HCT116 (cell line): ENCODE results near the gene ITM2B. TPM values are rescaled to one million over a fixed set of nuclear protein-coding genes. Genes with fewer than 3 reads are reported as not detected.

Source experiments
- ATAC-seq: fragments of 200-7000 bp; cut with Tn5 transposase; 2 replicates; pipeline ENCODE4 v1.9.1; 2020; ENCODE audit warnings: mild to moderate bottlenecking, moderate library complexity
- BruUV-seq: library from RNA; stranded (reverse); fragments of 400-500 nt; replicated peaks from 2 replicates; lab custom pipeline; 2021; lab: Mats Ljungman, UMichigan
- CTCF ChIA-PET: fragments of 300-600 bp; sonication (Branson Sonifier 250); formaldehyde crosslinking; loops from one replicate; lab custom pipeline; 2021; ENCODE audit warnings: antibody characterized with exemption; lab: Charles Lee
- POLR2A ChIA-PET: fragments of 300-600, 350-600 bp; sonication (Branson Sonifier 250); formaldehyde crosslinking; loops from one replicate; lab custom pipeline; 2021; ENCODE audit warnings: antibody characterized with exemption; lab: Charles Lee
- RAD21 ChIA-PET, 2 experiments: fragments of 300-600 bp; sonication (Branson Sonifier 250); formaldehyde crosslinking; loops; one replicate each; lab custom pipeline; 2023; ENCODE audit warnings: low total read pairs in 2 of 2; ENCODE audit not compliant: uncharacterized antibody in 2 of 2, unreplicated experiment in 2 of 2, low non-redundant PET in 1 of 2; lab: Charles Lee
- DNase-seq: peaks from one replicate; pipeline ENCODE4 v3.0.0-alpha.2; 2010; ENCODE audit warnings: low read depth, low spot score
- H2AFZ ChIP-seq: fragments of 200-600 bp; shearing (Covaris generic), sonication (generic); 2 replicates; pipeline ENCODE4 v1.6.1; 2017; ENCODE audit warnings: low read depth, mixed run types, mixed read lengths, antibody characterized with exemption, low read length; ENCODE audit not compliant: poor library complexity, severe bottlenecking
- H3K27ac ChIP-seq: 2 replicates; pipeline ENCODE4 v1.5.1; 2012; ENCODE audit warnings: low read depth, low read length
- H3K27me3 ChIP-seq: fragments of 200-600 bp; sonication (generic); 2 replicates; pipeline ENCODE4 v1.6.1; 2016; ENCODE audit warnings: mixed run types, low read length, mixed read lengths; ENCODE audit not compliant: insufficient read depth
- H3K36me3 ChIP-seq, 2 experiments: fragments of 200-500 bp in 1 of 2; fragments of 200-600 bp in 1 of 2; sonication (Bioruptor generic) in 1 of 2; sonication (generic) in 1 of 2; 2 replicates each; pipeline versions ENCODE4 v1.5.1 to v1.6.1; 2014 to 2016; ENCODE audit warnings: low read length in 2 of 2, inconsistent platforms in 1 of 2, mixed read lengths in 1 of 2, mixed run types in 1 of 2; ENCODE audit not compliant: insufficient read depth in 2 of 2, control insufficient read depth in 1 of 2
- H3K4me1 ChIP-seq, 2 experiments: fragments of 200-600 bp in 1 of 2; sonication (generic) in 1 of 2; 2 replicates each; pipeline versions ENCODE4 v1.5.1 to v1.6.1; 2012 to 2017; ENCODE audit warnings: low read length in 2 of 2, inconsistent platforms in 1 of 2, mild to moderate bottlenecking in 1 of 2, mixed read lengths in 1 of 2, mixed run types in 1 of 2, moderate library complexity in 1 of 2; ENCODE audit not compliant: insufficient read depth in 2 of 2, control insufficient read depth in 1 of 2
- H3K4me2 ChIP-seq: fragments of 200-600 bp; sonication (generic); 2 replicates; pipeline ENCODE4 v1.6.1; 2017; ENCODE audit warnings: mixed run types, low read length, mixed read lengths
- H3K4me3 ChIP-seq, 2 experiments: fragments of 200-600 bp in 1 of 2; sonication (generic) in 1 of 2; replicated peaks in 1 of 2; 2 replicates each; pipeline ENCODE4 v1.5.1; 2011 to 2016; ENCODE audit warnings: low read length in 2 of 2, control low read depth in 1 of 2, low read depth in 1 of 2, mild to moderate bottlenecking in 1 of 2, mixed read lengths in 1 of 2, mixed run types in 1 of 2
- H3K79me2 ChIP-seq: fragments of 200-600 bp; sonication (generic); 2 replicates; pipeline ENCODE4 v1.6.1; 2017; ENCODE audit warnings: mild to moderate bottlenecking, mixed run types, low read length, moderate library complexity, mixed read lengths; ENCODE audit not compliant: insufficient read depth
- H3K9ac ChIP-seq: fragments of 200-600 bp; sonication (generic); 2 replicates; pipeline ENCODE4 v1.6.1; 2016; ENCODE audit warnings: low read length, mixed read lengths
- H3K9me2 ChIP-seq: fragments of 200-600 bp; sonication (generic), shearing (Covaris generic); 2 replicates; pipeline ENCODE4 v1.6.1; 2017; ENCODE audit warnings: mixed run types, mild to moderate bottlenecking, moderate library complexity; ENCODE audit not compliant: insufficient read depth
- H3K9me3 ChIP-seq, 2 experiments: fragments of 200-500 bp in 1 of 2; fragments of 200-600 bp in 1 of 2; sonication (Bioruptor generic) in 1 of 2; sonication (generic) in 1 of 2; 2 replicates each; pipeline ENCODE4 v1.6.1; 2014 to 2017; ENCODE audit warnings: low read length in 2 of 2, mixed read lengths in 2 of 2, inconsistent platforms in 1 of 2, low read depth in 1 of 2, mild to moderate bottlenecking in 1 of 2, mixed run types in 1 of 2, moderate library complexity in 1 of 2; ENCODE audit not compliant: control insufficient read depth in 1 of 2, insufficient read depth in 1 of 2
- H4K20me1 ChIP-seq: fragments of 200-600 bp; sonication (generic), shearing (Covaris generic); 2 replicates; pipeline ENCODE4 v1.6.1; 2017; ENCODE audit warnings: mixed run types, mild to moderate bottlenecking, moderate library complexity; ENCODE audit not compliant: insufficient read depth
- CEBPB ChIP-seq: IDR thresholded peaks from 2 replicates; pipeline ENCODE4 v1.6.1; 2012; ENCODE audit warnings: low read depth
- CTCF ChIP-seq, 3 experiments: fragments of 200-600 bp in 1 of 3; sonication (generic) in 1 of 3; IDR thresholded peaks in 2 of 3; conservative IDR thresholded peaks in 1 of 3; 2 replicates each; pipeline ENCODE4 v1.5.1; 2012 to 2017; ENCODE audit warnings: low read depth in 2 of 3, low read length in 2 of 3, antibody characterized with exemption in 1 of 3, borderline replicate concordance in 1 of 3, control low read depth in 1 of 3, mild to moderate bottlenecking in 1 of 3, mixed read lengths in 1 of 3, mixed run types in 1 of 3, moderate library complexity in 1 of 3; ENCODE audit not compliant: insufficient read depth in 1 of 3
- EGR1 ChIP-seq: IDR thresholded peaks from 2 replicates; pipeline ENCODE4 v1.6.1; 2012; ENCODE audit warnings: low read depth
- ELF1 ChIP-seq: IDR thresholded peaks from 2 replicates; pipeline ENCODE4 v1.6.1; 2012; ENCODE audit warnings: low read depth, borderline replicate concordance
- MAX ChIP-seq: IDR thresholded peaks from 2 replicates; pipeline ENCODE4 v1.6.1; 2012
- POLR2A ChIP-seq: IDR thresholded peaks from 2 replicates; pipeline ENCODE4 v1.7.0; 2011; ENCODE audit warnings: borderline replicate concordance; ENCODE audit not compliant: insufficient read depth, insufficient read length; ENCODE audit errors: extremely low read depth
- POLR2AphosphoS5 ChIP-seq: IDR thresholded peaks from 2 replicates; pipeline ENCODE4 v1.6.1; 2011; ENCODE audit warnings: mild to moderate bottlenecking, low read depth, low read length, moderate library complexity
- SRF ChIP-seq: IDR thresholded peaks from 2 replicates; pipeline ENCODE4 v1.6.1; 2012; ENCODE audit warnings: low read depth
- TCF7L2 ChIP-seq: IDR thresholded peaks from 2 replicates; pipeline ENCODE4 v1.7.0; 2011; ENCODE audit warnings: borderline replicate concordance, inconsistent platforms; ENCODE audit not compliant: insufficient read depth, insufficient read length; ENCODE audit errors: extremely low read depth
- YY1 ChIP-seq: IDR thresholded peaks from 2 replicates; pipeline ENCODE4 v1.6.1; 2011; ENCODE audit warnings: low read length, low read depth, moderate library complexity, mild to moderate bottlenecking; ENCODE audit not compliant: insufficient replicate concordance; ENCODE audit errors: extremely low read depth
- ZNF274 ChIP-seq: fragments of 200-500 bp; sonication (Bioruptor generic); IDR thresholded peaks from 2 replicates; pipeline ENCODE4 v1.6.1; 2014; ENCODE audit warnings: mild to moderate bottlenecking, low read depth, low read length, inconsistent platforms
- intact Hi-C: fragments of 100-400 bp; cut with micrococcal nuclease; formaldehyde crosslinking; loops from 2 replicates; pipeline ENCODE4 v1.10.0; 2022
- total RNA-seq: library from RNA; stranded (reverse); gene quantifications from one replicate; pipeline ENCODE4 v1.2.1, GENCODE V29; 2021; ENCODE audit not compliant: unreplicated experiment

Gene ITM2B
- total RNA-seq, 1 experiment from 2014 or later = 124 TPM

GRCh38 chr13:48260970-48261369 lies 28.0 kb downstream of the ITM2B start:
- no peaks in the 10 kb centered on the region for H3K79me2 ChIP-seq
- peaks cover 0 to 12% of the 10 kb centered on the region in 2 experiments; a peak in 3 of 4 replicates for H3K4me1 ChIP-seq
- no peak overlapping the region for H3K4me3 ChIP-seq
- TF ChIP-seq MAX = no peak
- no peak for TF ChIP-seq CEBPB
- TF ChIP-seq YY1 = no peak
- TF ChIP-seq POLR2A = no peak
- no peak for TF ChIP-seq TCF7L2
- no peak for TF ChIP-seq ZNF274
- TF ChIP-seq CTCF (IDR thresholded peaks at IDR 0.05 in 2 of 3, conservative IDR thresholded peaks at IDR 0.05 in 1 of 3; ENCODE audit: borderline replicate concordance in 1 of 3, insufficient read depth in 1 of 3, low read depth in 2 of 3, low read length in 2 of 3) = no peak
- TF ChIP-seq EGR1 = no peak
- TF ChIP-seq ELF1 = no peak
- TF ChIP-seq SRF = no peak
- no peak for TF ChIP-seq POLR2AphosphoS5
- ChIA-PET CTCF (no interaction called here), RAD21 (no interaction called here), POLR2A (no interaction called here)
- intact Hi-C loops = no loop called here
- no TSS peak for BruUV-seq
- H3K27me3 ChIP-seq = no peaks in the 10 kb centered on the region
- no peak for DNase-seq
- no peaks in the 10 kb centered on the region for H3K9me3 ChIP-seq
- H3K27ac ChIP-seq = no peak overlapping the region
- peaks cover 0 to 23% of the 10 kb centered on the region in 2 experiments; a peak in 2 of 4 replicates for H3K36me3 ChIP-seq
- H3K9me2 ChIP-seq = no peaks in the 10 kb centered on the region
- ATAC-seq = no peak
- no peaks in the 10 kb centered on the region for H4K20me1 ChIP-seq
- H2AFZ ChIP-seq = no peak overlapping the region
- H3K9ac ChIP-seq = no peak overlapping the region
- H3K4me2 ChIP-seq = no peak overlapping the region
